GM21786 (cell line): Measurements from ENCODE around the gene ERVW-1.
"Not testable (repeated sequence)": the region's sequence is repeated elsewhere in the genome, so short reads cannot be mapped to it uniquely, and the experiment has no call there.

Experiments
- ATAC-seq: cut with Tn5 transposase; IDR thresholded peaks from one replicate; pipeline ENCODE4 v1.9.1; 2021; ENCODE audit not compliant: unreplicated experiment

Gene ERVW-1

DNA sequence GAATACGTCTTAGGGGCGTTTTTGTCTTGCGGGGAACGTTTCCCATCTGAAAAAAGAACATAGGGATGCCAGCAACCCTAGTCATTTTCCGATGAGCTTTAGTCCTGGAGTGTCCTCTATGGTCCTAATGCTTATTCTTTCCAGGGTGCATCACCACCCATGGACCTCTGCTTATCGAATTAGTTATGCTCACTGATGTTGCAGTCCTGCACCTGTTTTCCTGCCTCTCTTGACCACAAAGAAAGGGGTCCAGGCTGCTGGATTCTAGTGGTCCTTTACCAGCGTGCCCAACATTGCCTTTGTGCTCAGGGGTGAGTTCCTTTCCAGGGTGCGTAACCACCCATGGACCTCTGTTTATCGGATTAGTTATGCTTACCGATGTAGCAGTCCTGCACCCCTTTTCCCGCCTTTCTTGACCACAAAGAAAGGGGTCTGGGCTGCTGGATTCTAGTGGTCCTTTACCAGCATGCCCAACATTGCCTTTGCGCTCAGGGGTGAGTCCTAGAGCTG is 2.4 kb downstream of the ERVW-1 start:
- ATAC-seq: not testable (repeated sequence)

GRCh38 chr7:92473989-92474388 is 3.8 kb downstream of the ERVW-1 start:
- ATAC-seq: not testable (repeated sequence)

DNA sequence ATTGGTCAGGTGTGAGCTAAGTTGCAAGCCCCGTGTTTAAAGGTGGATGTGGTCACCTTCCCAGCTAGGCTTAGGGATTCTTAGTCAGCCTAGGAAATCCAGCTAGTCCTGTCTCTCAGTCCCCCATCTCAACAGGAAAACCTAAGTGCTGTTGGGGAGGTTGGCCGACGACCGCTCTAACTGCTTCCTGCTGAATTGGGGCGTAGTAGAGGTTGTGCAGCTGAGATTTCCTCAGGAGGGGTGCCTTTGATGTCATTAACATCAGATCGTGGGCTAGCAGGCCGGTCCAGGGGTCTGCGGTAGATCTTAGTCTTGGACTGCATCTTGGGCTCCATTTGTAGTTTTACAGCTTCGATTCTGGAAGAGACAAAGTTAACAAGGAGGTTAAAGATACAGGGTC is 9.2 kb downstream of the ERVW-1 start:
- not testable (repeated sequence) for ATAC-seq

GRCh38 chr7:92466682-92467081 is 11.1 kb downstream of the ERVW-1 start:
- ATAC-seq: no peak

DNA sequence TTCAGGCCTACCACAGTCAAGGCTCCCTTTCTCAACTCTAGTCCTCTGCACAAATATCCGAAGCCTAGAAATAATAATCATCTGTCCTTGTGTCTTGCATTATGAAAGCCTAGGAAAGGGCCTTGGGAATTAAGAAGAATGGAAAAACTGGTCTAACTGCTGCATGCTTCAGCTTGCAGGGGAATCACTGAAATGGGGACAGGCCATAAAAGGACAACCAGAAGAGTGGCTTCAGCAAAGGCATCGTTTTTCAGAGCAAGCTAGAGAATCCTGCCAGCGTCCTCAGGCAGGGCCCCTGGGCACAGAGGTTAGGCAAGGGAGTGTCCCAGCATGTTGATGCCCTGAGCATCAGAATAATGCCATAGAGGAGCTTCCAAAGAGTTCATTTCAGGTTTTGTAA is 13.2 kb downstream of the ERVW-1 start:
- ATAC-seq: no peak

GRCh38 chr7:92462560-92462959 is 15.2 kb downstream of the ERVW-1 start:
- ATAC-seq: no peak

GRCh38 chr7:92461027-92462003 is 16.4 kb downstream of the ERVW-1 start:
- peak; percentile 63 for ATAC-seq

DNA sequence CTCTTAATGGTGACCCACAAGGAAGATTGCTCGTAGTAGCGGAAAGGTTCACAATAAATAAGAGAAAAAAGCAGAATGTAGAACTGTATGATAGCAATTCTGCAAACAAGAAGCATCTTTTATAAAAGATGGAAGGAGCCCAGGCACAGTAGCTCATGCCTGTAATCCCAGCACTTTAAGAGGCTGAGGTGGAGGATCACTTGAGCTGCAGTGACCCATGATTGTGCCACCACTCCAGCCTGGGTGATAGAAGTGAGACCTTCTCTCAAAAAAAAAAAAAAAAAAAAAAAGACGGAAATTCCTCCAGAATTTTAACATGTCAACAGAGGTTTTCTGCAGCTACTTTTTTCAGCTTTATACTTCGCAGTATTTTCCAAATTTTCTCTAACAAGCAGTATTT is 17.2 kb downstream of the ERVW-1 start:
- no peak for ATAC-seq

DNA sequence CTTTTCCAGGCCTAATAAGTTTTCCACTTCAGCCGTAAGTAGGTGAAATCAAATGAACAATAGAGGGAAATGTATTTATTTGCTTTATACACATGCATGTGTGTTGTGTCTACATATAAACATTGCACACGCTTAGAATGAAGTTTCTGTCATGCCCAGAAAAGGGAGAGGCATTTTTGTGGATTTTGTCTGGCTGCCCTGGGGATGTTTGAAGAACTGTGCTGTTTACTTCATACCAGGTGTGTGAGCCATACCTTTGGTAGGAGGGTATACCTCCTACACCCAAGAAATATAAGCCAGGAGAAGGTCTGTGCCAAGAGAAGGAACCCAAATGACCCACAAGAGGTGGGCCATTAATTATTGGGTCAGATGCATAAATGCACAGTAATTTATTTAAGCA is 17.6 kb downstream of the ERVW-1 start:
- no peak for ATAC-seq

GRCh38 chr7:92456236-92456635 is 21.5 kb downstream of the ERVW-1 start:
- ATAC-seq: no peak

GRCh38 chr7:92451645-92452044 is 26.1 kb downstream of the ERVW-1 start:
- ATAC-seq: no peak

GRCh38 chr7:92448205-92448747 is 29.5 kb downstream of the ERVW-1 start:
- peak; percentile 33 for ATAC-seq

DNA sequence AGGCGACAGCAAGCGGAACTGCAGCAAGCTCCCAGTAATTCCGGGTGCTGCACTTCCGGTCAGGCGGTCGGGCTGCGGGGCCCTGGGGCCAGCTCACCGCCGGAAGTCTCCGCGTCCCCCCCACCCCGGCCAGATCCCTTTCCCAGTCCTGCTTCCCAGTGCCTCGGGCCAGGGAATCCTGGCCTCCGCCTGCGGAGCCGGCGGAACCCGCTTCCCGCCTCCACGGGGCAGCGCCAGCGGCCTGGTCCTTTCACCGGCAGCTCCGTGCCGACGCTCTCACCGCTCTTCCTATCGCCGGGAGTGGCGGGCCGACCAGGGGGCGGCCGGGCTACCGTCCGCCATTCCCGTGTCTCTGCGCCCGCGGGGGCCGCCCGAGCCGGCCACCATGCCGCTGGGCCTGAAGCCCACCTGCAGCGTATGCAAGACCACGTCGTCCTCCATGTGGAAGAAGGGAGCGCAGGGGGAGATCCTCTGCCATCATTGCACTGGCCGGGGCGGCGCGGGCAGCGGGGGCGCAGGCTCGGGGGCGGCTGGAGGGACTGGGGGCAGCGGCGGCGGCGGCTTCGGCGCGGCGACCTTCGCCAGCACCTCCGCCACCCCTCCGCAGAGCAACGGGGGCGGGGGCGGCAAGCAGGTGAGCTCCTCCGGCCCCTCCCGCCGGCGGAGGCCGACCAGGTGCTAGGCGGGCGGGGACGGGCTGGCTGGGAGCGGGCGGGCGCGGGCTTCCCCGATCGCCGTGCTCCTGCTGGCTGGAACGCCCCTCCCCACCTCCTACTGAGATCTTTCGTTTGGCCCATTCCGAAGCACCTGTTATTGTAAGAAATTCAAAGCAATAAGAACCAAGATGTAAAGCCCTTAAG is 30.2 kb downstream of the ERVW-1 start, which contains the start of gene GATAD1:
Gene GATAD1, plus strand, starts transcription at position 138 of the 860 bp plus-strand sequence. Its CDS starts 248 bp downstream, at position 386.
- ATAC-seq: peak; percentile 93

GRCh38 chr7:92446869-92447344 is 30.8 kb downstream of the ERVW-1 start:
- no peak for ATAC-seq

GRCh38 chr7:92442720-92443119 is 35.0 kb downstream of the ERVW-1 start:
- ATAC-seq: not testable (repeated sequence)

DNA sequence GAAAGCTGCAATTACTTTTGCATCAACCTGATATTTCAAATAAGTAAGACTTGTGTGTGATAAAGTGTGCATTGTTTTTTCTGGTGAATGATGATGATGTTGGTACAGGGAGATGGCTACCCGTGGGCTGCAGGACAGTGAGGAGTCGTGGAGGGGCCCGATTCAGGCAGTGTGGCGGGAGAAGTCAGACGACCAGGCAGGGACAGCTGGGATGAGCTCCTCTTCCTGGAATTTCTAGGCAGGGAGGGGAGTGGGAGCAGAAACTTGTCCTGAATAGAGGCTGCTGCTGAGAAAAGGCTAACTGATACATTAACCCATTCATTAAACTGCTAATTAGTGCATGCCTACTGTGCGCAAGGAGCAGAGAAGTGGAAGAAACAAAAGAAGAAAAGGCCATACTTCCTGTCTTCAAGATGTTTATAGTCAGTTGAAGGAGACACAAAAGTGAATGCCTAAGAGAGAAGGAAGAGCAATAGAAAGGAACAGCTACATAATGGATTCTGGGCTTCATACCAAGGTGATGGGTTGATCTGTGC is 39.7 kb downstream of the ERVW-1 start:
- no peak for ATAC-seq

- no peak for ATAC-seq
These were observed 40.9 kb downstream of the ERVW-1 start for GRCh38 chr7:92436612-92437445.

DNA sequence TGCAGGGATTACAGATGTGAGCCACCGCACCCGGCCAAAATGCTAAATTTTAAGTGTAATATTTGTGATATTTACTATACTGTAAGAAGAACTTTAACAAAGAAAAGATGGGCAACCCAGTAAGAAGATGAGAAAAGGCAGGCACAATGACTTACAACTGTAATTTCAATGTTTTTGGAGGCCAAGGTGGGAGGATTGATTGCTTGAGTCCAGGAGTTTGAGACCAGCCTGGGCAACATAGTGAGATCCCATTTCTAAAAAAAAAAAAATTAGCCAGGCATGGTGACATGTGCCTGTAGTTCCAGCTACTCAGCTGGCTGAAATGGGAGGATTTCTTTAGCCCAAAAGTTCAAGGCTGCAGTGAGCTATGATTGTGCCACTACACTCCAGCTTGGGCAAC is 42.2 kb downstream of the ERVW-1 start:
- no peak for ATAC-seq

DNA sequence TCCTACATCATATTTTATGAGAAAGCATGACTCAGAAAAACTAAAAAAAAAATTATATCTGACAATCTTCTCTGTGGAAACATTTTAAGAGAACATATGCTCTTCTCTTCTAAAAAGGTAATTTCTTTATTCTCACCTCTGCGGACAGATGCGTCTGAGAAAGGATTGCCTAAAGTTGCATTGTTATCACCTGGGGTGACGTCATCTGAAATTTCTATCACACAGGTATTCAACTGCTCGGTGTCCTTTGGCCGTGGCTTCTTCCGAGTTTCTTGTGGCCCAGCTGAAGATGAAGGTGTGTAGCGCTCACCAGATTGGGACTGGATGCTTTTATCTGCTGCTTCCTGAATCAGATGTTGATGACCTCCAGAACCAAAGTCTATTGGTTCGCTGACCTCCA is 44.7 kb downstream of the ERVW-1 start:
- no peak for ATAC-seq
